Stimulated activated CD8-positive, alpha-beta memory T cell treated with anti-CD3 and anti-CD28 coated beads, Interleukin-15, amount 100 ng/mL, for 24 hours (primary cell): ENCODE data around the gene PLEKHM3.
"Not testable (repeated sequence)": the region's sequence is repeated elsewhere in the genome, so short reads cannot be mapped to it uniquely, and the experiment has no call there.

Experiments used
- DNase-seq: peaks from one replicate; pipeline ENCODE4 v3.0.0-alpha.2; 2020; ENCODE audit warnings: low read depth

PLEKHM3 gene

DNA sequence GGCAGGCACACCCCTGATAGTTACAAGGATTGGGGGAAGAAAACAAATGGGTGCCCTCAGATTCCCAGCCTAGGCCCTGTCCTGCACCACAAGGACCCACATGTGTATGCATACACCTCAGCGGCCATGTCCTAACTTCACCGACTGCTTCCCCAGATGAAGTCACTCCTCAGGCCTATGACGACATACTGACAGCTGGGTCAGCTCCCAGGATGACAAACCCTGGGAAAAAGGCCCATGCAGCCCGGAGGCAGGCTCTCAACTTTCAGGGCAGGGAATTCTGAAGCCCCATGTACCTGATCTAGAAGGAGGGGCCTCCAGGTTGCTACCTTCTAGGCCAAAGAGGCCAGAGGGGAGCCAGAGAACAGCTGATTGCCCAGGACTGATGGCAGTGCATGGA lies 11.0 kb upstream of the PLEKHM3 start:
- DNase-seq: no peak

DNA sequence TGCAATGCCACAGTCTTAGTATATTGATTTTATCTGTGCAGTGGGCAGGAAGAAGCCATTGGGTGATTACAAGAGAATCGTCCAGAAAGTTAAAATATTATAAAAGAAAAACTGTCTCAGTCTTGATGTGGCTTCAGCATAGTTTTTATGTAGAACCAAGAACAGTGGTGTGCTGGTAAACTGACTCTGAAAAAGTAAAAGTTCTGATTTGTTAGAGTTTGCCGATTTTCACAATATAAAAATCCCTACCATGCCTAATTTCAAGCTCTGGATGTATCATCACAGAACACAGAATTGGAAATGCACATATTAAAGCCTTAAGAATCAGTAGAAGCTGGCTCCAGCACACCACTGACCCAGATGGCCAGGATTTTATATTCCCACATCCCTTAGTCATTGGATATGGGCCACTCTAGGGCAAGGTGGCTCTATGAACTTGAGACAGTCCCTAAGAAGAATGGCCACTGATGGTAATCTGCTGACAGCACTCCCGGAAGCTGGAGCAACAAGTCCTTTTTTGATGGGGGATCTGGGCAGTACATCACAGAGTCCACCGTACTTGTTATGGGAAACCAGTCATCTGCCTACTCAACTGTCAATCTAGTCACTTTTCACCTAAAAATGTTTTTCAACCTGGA lies 9.3 kb upstream of the PLEKHM3 start:
- no peak for DNase-seq

DNA sequence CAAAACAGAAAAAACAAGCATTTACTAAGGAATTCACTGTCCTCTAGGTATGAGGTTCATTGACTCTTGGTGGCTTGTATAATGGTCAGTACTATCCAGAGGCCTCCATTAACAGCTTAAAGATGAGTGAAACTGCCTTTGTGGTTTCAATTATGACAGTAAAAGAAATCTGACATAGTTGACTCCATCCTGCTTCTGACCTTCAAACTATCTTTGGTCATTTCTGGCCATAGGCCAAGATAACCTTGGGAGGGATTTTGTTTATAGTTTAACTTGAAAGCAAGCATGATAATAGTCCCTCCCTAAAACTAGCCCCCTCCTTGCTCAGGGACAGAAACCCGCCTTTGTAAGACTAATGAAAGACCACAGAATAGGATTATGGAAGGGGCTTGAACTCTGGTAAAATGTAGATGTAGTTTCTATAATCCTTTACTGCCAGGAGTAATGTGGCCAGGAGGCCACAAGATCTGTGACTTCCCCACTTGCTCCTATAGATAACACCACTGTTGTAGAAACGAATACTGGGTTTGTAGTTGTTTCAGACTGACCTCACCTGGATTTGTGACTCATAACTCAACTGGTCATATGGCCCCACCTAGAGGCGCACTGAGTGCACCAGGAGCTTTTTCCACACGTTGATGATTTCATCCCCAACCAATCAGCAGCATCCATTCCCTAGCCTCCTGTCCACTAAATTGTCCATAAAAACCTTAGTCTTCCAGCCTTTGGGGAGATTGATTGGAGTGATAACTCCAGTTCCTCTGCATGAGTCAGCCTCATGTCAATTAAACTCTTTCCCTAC lies 8.6 kb upstream of the PLEKHM3 start:
- no peak for DNase-seq

DNA sequence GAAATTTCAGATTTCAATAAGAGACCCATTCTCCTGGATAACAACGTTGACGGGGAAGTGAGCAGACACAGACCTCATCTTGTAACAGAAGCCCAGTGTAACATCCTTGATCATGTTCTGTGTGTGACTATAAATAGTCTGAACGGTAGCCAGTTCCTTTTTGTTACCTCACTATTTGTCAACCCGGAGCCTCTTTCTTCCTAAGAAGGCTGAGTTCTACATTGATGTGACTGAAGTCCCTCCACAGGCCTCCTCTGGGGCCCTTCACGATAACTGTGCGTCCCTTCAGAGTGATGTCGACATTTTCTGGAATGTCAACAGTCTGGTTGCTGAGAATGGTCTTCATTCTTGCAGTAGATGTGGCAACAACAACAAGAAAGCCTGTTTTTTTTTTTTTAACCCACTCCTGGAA lies 6.3 kb upstream of the PLEKHM3 start:
- no peak for DNase-seq

DNA sequence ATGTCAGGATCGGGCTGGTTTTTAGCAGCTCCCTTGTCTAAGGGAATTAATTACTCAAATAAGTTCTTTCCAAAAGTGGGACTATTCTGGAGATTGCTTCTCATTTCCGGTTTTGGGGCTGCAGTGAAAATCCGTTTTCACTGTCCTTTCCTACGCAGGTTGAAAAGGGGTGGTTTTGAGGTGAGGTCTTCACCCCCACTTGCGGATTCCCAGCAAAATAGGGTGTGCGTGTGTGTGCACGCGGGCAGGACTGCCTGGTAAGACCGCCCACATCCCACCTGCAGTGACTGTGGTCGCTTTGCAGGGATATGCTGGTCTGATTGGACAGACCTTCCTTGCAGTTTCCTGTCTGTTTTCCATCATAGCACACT lies 472 bp upstream of the PLEKHM3 start:
- DNase-seq: no peak

DNA sequence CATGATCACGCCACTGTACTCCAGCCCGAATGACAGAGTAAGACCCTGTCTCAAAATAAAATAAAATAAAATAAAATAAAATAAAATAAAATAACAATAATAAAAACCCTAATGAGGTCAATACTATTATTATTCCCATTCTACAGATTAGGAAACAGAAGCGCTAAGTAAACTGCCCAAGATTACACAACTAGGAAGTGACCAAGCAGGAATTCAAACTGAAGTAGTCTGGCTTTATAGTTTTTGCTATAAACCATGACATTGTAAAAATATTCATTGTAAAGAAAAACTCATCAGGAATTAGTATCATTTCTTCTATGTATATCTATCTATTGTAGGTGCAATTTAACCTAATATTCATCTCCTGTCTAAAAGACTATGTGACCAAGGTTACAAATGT lies 1.2 kb downstream of the PLEKHM3 start:
- DNase-seq: no peak

DNA sequence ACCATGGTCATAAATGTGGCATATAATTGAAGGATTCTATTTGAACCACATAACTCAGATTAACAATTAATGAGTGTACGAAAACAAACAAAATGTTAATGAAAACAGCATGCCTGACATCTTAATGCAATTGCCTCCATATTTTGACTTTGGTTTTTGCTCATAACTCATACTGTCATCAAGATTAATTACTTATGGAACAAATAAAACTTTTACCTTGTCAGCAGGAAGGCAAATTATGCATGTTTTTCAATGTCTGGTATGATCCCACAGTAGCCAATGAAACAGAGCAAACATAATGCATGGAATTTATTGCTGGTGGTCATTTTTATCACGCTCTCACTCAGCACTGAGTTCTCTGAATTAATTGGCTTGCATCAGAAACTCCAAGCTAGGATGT lies 5.1 kb downstream of the PLEKHM3 start:
- DNase-seq: no peak

DNA sequence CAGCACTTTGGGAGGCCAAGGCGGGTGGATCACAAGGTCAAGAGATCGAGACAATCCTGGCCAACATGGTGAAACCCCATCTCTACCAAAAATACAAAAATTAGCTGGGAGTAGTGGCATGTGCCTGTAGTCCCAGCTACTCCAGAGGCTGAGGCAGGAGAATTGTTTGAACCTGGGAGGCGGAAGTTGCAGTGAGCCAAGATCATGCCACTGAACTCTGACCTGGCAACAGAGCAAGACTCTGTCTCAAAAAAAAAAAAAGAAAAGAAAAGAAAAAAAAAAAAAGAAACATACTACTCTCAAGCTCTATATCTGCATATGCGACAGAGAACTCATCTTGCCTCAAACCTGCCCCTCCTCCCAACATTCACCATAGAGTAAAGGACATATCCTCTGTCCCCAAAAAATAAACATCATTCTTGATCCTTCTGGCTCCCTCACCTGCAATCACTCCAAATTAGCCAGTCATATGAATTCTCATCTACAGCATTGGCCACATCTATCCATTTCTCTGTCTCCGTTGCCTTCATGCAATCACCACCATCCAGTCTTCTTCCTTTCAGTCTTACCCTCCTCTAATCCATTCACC lies 7.1 kb downstream of the PLEKHM3 start:
- not testable (repeated sequence) for DNase-seq

DNA sequence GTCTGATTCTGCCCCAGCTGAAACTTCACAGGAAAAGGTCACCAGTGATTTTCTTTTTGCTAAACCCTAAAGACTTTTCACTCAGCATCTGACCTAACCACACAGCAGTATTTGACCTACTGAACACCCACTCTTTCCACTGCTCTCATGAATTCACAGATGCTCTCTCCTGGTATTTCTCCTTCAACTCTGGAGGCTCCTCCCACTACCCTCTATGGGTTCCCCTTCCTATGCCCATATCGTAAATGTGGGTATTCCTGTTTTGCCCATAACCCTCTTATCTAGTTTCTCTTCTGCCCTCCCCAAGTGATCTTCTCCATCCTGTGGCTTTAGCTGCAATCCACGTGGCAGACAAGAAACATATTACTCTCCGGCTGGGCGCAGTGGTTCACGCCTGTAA lies 7.6 kb downstream of the PLEKHM3 start:
- DNase-seq: no peak

DNA sequence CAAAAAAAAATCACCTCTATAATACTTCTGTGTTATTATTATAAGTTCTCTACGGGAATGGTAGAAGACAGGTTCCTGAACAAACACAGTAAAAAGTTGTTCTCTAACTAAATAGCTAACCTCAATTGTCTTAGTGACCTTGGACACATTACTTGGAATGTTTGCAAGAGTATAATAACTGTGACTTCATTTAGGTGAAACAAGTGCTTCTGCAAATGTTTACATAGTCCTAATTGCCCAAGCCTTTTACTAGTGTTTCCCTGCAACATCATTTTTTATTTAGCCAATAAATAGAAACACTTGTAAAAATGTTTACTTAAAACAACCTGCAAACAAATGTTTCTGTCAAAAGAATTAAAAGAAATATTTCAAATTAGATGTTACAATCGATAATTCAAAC lies 9.9 kb downstream of the PLEKHM3 start:
- no peak for DNase-seq

DNA sequence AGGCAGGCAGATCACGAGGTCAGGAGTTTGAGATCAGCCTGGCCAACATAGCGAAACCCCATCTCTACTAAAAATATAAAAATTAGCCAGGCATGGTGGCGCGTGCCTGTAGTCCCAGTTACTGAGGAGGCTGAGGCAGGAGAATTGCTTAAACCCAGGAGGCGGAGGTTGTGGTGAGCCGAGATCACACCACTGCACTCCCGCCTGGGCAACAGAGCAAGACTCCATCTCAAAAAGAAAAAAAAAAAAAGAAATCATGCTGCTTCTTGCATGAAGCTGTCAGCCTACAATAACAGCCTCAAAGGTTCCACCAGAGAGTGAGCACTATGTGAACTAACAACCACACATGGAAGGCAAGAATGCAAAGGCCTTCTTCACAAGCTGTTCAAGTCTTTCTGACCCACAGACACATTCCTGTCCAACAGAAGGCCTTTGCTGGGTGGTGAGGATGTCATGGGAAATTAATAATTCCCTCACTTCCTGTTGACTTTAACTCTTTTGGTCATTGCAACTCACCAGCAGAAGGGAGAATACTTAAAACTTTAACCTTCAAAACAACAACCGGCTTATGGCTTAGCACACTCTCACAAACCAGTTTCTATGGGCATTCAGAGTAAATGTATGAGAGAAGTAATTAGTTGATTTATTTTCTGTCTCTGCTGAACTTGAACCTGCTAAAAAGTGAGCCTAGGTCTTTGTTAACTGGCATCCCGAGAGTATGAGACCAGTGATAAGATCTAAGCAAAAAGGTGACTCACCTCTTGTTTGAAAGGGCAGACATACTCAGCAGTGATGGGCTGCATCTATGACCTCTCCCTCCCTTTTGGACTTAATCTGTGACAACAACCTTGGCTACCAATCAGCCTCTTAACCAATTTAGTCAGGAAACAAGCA lies 11.8 kb downstream of the PLEKHM3 start:
- no peak for DNase-seq

DNA sequence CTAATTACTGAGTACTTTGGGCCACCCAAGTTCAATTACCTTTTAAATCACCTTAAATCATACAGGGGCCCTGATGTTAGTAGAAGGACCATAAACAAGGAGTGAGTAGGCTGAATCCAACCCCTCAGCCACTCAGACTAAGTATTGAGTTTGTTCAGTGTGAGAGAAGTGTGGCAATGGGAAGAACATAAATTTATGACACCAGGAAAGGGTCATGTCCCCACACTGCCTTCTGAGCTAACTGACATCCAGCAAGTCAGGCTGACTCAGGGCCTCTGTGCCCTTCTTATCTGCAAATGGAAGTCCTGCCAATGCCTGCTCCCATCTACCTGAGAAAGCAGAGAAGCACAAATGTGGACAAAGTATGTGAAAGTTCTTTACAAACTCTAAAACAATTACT lies 12.9 kb downstream of the PLEKHM3 start:
- DNase-seq: no peak

DNA sequence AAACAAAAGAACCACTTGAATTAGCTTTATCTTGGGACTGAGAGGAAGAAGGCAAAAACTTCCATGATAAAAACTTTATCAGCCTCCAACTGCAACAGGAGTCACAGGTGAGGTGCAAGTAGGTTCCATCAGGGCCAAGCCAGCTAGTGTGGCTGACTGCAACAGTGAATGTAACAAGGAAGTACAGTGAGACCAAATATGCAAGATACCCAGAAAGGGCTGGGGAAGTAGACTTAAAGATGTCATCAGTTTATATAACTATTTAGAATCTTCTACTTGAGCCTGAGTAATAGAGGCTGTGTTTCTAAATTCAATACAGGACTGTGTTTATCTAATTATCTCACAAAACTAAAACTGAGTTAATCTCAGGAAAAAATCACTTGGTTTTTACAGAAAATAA lies 14.8 kb downstream of the PLEKHM3 start:
- no peak for DNase-seq

DNA sequence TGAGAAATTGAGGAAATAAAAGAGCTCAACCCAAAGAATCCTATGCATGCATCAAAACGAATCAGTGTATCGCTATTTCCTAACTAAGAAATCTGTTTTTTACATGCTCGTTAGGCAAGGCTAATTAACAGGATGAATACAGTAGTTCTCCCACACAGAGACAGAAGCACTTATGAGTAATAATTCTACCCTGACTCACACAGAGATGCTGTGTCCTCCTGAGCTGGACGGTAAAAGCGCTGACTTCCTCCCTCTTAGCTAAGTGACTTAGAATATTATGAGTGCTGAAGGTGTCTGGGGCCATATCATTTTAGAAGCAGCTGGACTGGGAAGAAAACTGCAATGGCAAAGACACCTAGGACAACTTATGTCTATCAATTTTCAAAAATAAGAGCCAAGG lies 18.5 kb downstream of the PLEKHM3 start:
- no peak for DNase-seq

DNA sequence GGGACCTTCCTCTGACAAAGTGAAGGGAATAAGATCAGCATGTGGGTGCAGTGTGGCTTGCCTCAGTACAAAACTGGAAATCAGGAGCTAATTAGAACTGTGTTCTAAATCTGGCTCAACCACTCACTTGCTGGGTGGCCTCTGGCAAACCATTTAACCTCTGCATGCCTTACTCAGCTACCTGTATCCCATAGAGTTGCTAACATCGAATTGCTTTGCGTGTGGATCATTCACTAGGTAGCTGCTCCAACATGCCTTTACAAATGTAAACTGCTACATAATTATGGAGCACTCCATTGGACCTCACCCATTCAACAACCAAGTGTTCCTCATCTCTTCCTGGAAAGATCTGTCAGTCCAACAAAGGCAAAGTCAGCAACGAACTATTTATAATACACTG lies 19.0 kb downstream of the PLEKHM3 start:
- DNase-seq: no peak

DNA sequence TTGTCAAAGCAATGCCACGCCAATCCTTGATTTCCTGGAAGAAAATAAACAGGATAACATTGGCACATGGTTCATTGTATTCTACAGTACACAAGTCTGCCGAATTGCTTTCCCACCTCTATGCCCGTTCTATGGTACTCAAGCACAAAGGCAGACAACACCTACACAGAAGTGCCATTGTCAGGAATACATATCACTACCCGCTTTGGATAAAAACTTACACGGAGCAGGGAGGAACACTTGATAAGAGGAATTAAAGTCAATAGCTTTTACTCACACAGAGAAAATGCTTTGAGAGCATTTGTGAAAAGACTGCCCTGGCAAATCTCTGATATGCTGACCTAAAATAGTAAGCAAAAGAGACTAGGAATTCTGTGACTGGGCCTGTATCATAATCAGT lies 23.4 kb downstream of the PLEKHM3 start:
- no peak for DNase-seq

DNA sequence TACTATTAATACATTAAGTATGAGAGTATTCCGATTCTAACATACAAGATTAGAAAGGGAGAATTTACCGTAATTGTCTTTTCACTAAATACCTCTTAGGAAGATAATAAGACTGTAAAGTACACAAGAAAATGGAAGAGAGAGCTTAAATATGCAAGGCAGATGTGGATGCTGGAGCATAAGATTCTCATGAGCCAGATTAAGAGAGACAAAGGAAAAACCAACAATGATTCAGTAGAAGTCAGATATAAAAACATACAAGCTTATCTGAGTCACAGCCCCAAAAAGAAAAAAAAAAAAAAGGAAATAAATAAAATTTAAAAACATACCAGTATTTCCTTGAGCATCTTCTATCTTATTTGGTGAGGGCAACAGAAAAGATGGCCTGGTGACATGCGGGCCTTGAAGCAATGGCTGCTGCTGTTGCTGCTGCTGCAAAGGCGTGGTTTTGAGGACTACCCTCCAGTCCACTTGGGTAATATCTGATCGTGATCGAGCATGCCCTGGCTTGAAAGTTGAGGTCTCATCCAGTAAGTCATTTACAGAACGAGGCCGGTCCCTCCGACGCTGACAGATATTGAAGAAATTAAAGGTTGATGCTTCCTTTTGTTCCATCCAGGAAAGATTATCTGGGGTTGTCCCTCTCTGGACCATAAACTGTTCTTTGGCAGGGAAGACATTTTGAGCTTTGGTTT lies 24.5 kb downstream of the PLEKHM3 start:
- DNase-seq: no peak

DNA sequence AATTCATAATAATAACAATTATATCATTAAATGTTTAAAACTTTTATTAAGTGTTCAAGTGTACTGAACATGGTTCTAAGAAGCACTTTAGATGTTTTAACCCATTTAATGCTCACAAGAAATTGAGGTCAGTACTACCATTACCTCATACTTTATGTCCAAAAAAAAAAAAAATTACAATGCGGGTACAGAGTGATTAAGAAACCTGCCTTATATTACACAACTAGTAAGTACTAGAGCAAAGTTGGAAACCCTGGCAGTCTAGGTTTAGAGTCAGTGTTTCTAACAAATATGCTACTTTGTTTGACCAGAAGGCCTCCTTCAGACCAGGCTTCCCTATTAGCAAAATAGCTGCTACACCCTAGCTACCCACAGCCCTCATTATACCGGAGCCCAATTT lies 28.5 kb downstream of the PLEKHM3 start:
- DNase-seq: no peak

DNA sequence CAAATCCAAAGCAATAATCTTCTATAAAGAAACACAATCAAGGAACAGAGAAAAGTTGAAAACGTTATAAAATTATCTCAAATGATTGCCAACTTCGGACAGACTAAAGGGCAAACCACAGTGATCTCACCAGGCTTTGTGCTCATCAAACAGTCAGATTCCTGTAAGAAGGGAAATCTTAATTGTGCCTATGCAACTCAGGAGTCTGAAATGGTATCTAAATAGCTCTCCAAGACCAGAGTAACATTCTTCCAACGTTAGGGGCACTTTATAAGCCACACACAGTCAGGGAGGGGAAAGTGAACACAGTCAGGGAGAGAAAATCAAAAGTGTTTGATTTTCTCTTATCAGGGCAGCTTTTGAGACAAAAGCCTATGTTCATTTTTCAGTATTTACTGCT lies 29.4 kb downstream of the PLEKHM3 start:
- DNase-seq: no peak

DNA sequence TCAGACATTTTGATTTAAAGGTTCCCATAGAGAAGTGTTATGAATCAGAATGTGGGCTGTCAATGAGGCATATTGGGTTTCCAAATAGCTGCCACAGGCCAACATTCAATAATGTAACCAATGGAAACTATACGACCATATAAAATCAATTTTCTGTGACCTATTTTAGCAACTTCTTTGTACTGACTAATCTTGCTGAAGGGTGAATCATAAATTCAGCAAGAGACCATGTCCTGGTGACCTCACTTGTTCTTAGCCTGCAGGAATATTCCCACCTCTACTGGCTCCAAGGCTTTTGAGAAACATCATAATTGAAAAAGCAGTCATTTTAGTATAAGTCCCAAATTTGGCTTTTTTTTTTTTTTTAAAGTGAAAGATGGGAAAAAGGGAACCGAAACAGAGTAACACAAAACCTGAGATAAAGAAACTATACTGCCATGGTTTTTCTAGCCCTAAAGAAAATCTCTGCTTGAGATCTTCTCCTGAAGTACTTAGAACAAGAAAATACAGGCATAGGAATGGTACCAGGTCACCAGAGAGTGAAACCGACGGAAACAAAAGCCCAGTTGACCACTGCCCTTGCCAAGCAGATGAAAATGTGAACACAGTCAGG lies 32.1 kb downstream of the PLEKHM3 start:
- DNase-seq: no peak

DNA sequence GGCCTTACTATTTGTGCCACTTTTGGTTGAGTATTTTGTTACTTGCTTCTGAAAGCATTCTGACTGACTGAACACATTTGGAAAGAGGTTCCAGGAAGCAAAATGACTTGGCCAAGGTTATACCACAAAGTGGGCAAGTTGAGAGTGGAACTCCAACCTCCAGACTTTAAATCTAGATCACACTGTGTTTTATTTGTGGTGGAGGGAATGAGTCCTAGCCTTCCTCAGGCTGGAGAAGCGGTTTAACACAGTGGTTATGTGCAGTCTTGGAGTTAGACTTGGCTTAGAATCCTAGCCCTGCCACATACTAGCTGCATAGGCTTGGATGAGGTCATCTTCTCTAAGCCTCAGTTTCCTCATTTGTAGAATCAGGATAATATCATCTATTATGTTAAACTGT lies 33.4 kb downstream of the PLEKHM3 start:
- DNase-seq: no peak

DNA sequence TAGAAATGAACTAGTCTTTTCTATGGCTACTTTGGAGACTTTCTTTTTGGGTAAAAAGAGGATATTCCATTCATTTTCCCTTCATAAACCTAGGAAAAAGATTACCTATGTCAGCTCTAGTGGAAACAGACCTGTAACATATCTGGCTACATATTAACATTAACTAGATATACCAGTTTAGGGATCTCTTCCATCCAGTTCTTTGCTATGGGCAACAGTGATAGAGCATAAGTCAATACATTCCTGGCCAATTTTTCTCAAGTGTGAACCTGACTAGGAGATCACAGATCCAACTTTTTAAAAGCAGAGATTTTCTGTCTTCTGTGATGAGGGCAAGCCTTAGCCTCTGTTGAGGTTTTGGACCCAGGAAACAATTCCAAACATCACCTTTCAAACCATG lies 34.5 kb downstream of the PLEKHM3 start:
- DNase-seq: no peak
